Measurements from ENCODE around the gene STK10. TPM values are rescaled to one million over a fixed set of nuclear protein-coding genes. Genes with fewer than 3 reads are reported as not detected.

The STK10 gene
- total and polyA plus RNA-seq, 4 donors: 2.8 to 21.7 (median 7.7) TPM

- Histone ChIP-seq H3K27me3 (ENCODE audit: control insufficient read depth in 4 of 4, insufficient read depth in 4 of 4, low read length in 3 of 4) (no peaks in the 10 kb centered on the region), H3K9me3 (ENCODE audit: control insufficient read depth in 4 of 4, low read length in 3 of 4) (no peaks in the 10 kb centered on the region), H3K36me3 (ENCODE audit: control insufficient read depth in 4 of 4, insufficient read depth in 3 of 4, low read depth in 1 of 4, low read length in 3 of 4) (peaks cover 0 to 8% (median 4%) of the 10 kb centered on the region in 4 donors), H3K4me1 (ENCODE audit: control insufficient read depth in 4 of 4, insufficient read depth in 4 of 4, low read length in 3 of 4) (no peaks in the 10 kb centered on the region), H3K27ac (ENCODE audit: low read depth in 1 of 2, low read length in 2 of 2) (no peak overlapping the region), H3K9ac (ENCODE audit: low read depth in 1 of 2, low read length in 2 of 2) (no peak overlapping the region), H3K4me3 (ENCODE audit: low read depth in 1 of 3, low read length in 3 of 3) (no peak overlapping the region)
- 92% methylated on average over 4 of the region's 4 CpGs for WGBS
- DNase-seq (ENCODE audit: low spot score): no peak
- TF ChIP-seq YY1 (IDR thresholded peaks at IDR 0.05): no peak
- no peak for TF ChIP-seq EGR1 (IDR thresholded peaks at IDR 0.05; ENCODE audit: low read depth in 2 of 2)
- TF ChIP-seq HNF4G (IDR thresholded peaks at IDR 0.05): no peak
- TF ChIP-seq MAX (IDR thresholded peaks at IDR 0.05): no peak
- TF ChIP-seq CTCF (IDR thresholded peaks at IDR 0.05; ENCODE audit: low read depth, low read length, missing input control): no peak
- no peak for TF ChIP-seq HNF4A (conservative IDR thresholded peaks at IDR 0.05)
Observed at GRCh38 chr5:172046593-172046992, 141.4 kb downstream of the STK10 start.

- no peak for DNase-seq (ENCODE audit: low spot score)
- Histone ChIP-seq H3K36me3 (ENCODE audit: control insufficient read depth in 4 of 4, insufficient read depth in 3 of 4, low read depth in 1 of 4, low read length in 3 of 4) (peaks cover 0 to 8% (median 3%) of the 10 kb centered on the region in 4 donors), H3K9ac (ENCODE audit: low read depth in 1 of 2, low read length in 2 of 2) (no peak overlapping the region), H3K9me3 (ENCODE audit: control insufficient read depth in 4 of 4, low read length in 3 of 4) (no peaks in the 10 kb centered on the region), H3K27me3 (ENCODE audit: control insufficient read depth in 4 of 4, insufficient read depth in 4 of 4, low read length in 3 of 4) (no peaks in the 10 kb centered on the region), H3K27ac (ENCODE audit: low read depth in 1 of 2, low read length in 2 of 2) (no peak overlapping the region), H3K4me3 (ENCODE audit: low read depth in 1 of 3, low read length in 3 of 3) (no peak overlapping the region), H3K4me1 (ENCODE audit: control insufficient read depth in 4 of 4, insufficient read depth in 4 of 4, low read length in 3 of 4) (no peaks in the 10 kb centered on the region)
- TF ChIP-seq HNF4G (IDR thresholded peaks at IDR 0.05) (no peak), YY1 (IDR thresholded peaks at IDR 0.05) (no peak), JUND (IDR thresholded peaks at IDR 0.05) (no peak), RXRA (IDR thresholded peaks at IDR 0.05) (no peak)
- WGBS: 85% methylated on average over 7 of the region's 7 CpGs
Observed at GRCh38 chr5:172045315-172045632, 142.8 kb downstream of the STK10 start.

- DNase-seq (ENCODE audit: low spot score): no peak
- H3K27me3 ChIP-seq (ENCODE audit: control insufficient read depth in 4 of 4, insufficient read depth in 4 of 4, low read length in 3 of 4): no peaks in the 10 kb centered on the region
- no peak overlapping the region for H3K9ac ChIP-seq (ENCODE audit: low read depth in 1 of 2, low read length in 2 of 2)
- peaks cover 0 to 8% (median 3%) of the 10 kb centered on the region in 4 donors for H3K36me3 ChIP-seq (ENCODE audit: control insufficient read depth in 4 of 4, insufficient read depth in 3 of 4, low read depth in 1 of 4, low read length in 3 of 4)
- H3K27ac ChIP-seq (ENCODE audit: low read depth in 1 of 2, low read length in 2 of 2): no peak overlapping the region
- no peaks in the 10 kb centered on the region for H3K9me3 ChIP-seq (ENCODE audit: control insufficient read depth in 4 of 4, low read length in 3 of 4)
- WGBS: 92% methylated on average over 14 of the region's 14 CpGs
- no peak overlapping the region for H3K4me3 ChIP-seq (ENCODE audit: low read depth in 1 of 3, low read length in 3 of 3)
- TF ChIP-seq CTCF (IDR thresholded peaks at IDR 0.05; ENCODE audit: low read depth, low read length, missing input control): no peak
- no peak for TF ChIP-seq ATF3 (IDR thresholded peaks at IDR 0.05)
- no peak for TF ChIP-seq SP1 (IDR thresholded peaks at IDR 0.05)
- peaks cover 0 to 3% (median 0%) of the 10 kb centered on the region in 4 donors for H3K4me1 ChIP-seq (ENCODE audit: control insufficient read depth in 4 of 4, insufficient read depth in 4 of 4, low read length in 3 of 4)
Observed at GRCh38 chr5:172044631-172045314, 143.3 kb downstream of the STK10 start.
